Endothelial cell of umbilical vein (primary cell): ENCODE results near the gene MPC1L. TPM values are rescaled to one million over a fixed set of nuclear protein-coding genes. Genes with fewer than 3 reads are reported as not detected.
"Not testable (repeated sequence)": the region's sequence is repeated elsewhere in the genome, so short reads cannot be mapped to it uniquely, and the experiment has no call there.

Source experiments
- BruUV-seq: library from RNA; stranded (reverse); fragments of 400-500 nt; replicated peaks from 2 replicates; lab custom pipeline; 2021; lab: Mats Ljungman, UMichigan
- CTCF ChIA-PET: fragments of 300-600, 350-600 bp; sonication (Branson Sonifier 250); formaldehyde crosslinking; loops from one replicate; lab custom pipeline; 2021; ENCODE audit warnings: antibody characterized with exemption, inconsistent platforms; lab: Charles Lee
- POLR2A ChIA-PET: fragments of 300-600, 350-600 bp; sonication (Branson Sonifier 250); formaldehyde crosslinking; loops from one replicate; lab custom pipeline; 2021; ENCODE audit warnings: antibody characterized with exemption, inconsistent platforms; lab: Charles Lee
- DNase-seq: peaks from one replicate; pipeline ENCODE4 v3.0.0-alpha.2; 2011; ENCODE audit warnings: low read depth, low spot score
- FAIRE-seq: peaks from 2 replicates; lab custom pipeline; 2011; peaks lifted over from hg19 to GRCh38; lab: Jason Lieb, UNC
- H2AFZ ChIP-seq: 2 replicates; pipeline ENCODE4 v1.6.0; 2012; ENCODE audit warnings: low read depth, low read length, control low read depth, inconsistent platforms
- H3K27ac ChIP-seq: 2 replicates; pipeline ENCODE4 v1.5.1; 2011; ENCODE audit warnings: low read depth, mild to moderate bottlenecking, control low read depth, low read length, moderate library complexity; ENCODE audit not compliant: insufficient read depth
- H3K27me3 ChIP-seq, 2 experiments: 2 replicates each; pipeline versions ENCODE4 v1.6.0 to v1.6.1; 2011; ENCODE audit warnings: low read length in 2 of 2, mixed read lengths in 1 of 2; ENCODE audit not compliant: control insufficient read depth in 2 of 2, insufficient read depth in 2 of 2
- H3K36me3 ChIP-seq, 2 experiments: 2 replicates in 1 of 2; 3 replicates in 1 of 2; pipeline ENCODE4 v1.5.1; 2011; ENCODE audit warnings: low read length in 2 of 2, mild to moderate bottlenecking in 1 of 2, moderate library complexity in 1 of 2; ENCODE audit not compliant: control insufficient read depth in 2 of 2, insufficient read depth in 2 of 2; ENCODE audit errors: extremely low read depth in 1 of 2
- H3K4me1 ChIP-seq: 3 replicates; pipeline ENCODE4 v1.5.1; 2011; ENCODE audit warnings: mild to moderate bottlenecking, low read length; ENCODE audit not compliant: control insufficient read depth, insufficient read depth; ENCODE audit errors: extremely low read depth
- H3K4me2 ChIP-seq: 2 replicates; pipeline ENCODE4 v1.6.1; 2011; ENCODE audit warnings: low read length, control low read depth, mixed read lengths; ENCODE audit not compliant: insufficient read depth
- H3K4me3 ChIP-seq, 3 experiments: fragments of 200-600 bp in 1 of 3; sonication (generic), shearing (Covaris generic) in 1 of 3; replicated peaks in 1 of 3; 2 replicates each; pipeline ENCODE4 v1.5.1; 2011 to 2016; ENCODE audit warnings: control low read depth in 3 of 3, low read length in 3 of 3, mild to moderate bottlenecking in 2 of 3, inconsistent platforms in 1 of 3, low read depth in 1 of 3, moderate library complexity in 1 of 3; ENCODE audit not compliant: insufficient read depth in 1 of 3
- H3K79me2 ChIP-seq: 2 replicates; pipeline ENCODE4 v1.6.0; 2012; ENCODE audit warnings: low read length, inconsistent platforms; ENCODE audit not compliant: control insufficient read depth, insufficient read depth
- H3K9ac ChIP-seq: replicated peaks from 2 replicates; pipeline ENCODE3; 2011; ENCODE audit warnings: low read length, control low read depth; ENCODE audit not compliant: insufficient read depth; ENCODE audit errors: extremely low read depth
- H3K9me1 ChIP-seq: replicated peaks from 3 replicates; pipeline ENCODE4 v1.6.0; 2011; ENCODE audit warnings: mild to moderate bottlenecking, low read length; ENCODE audit not compliant: control insufficient read depth, insufficient read depth; ENCODE audit errors: extremely low read depth
- H3K9me3 ChIP-seq: replicated peaks from 2 replicates; pipeline ENCODE4 v1.5.1; 2012; ENCODE audit warnings: low read length, inconsistent platforms; ENCODE audit not compliant: control insufficient read depth, insufficient read depth
- H4K20me1 ChIP-seq: replicated peaks from 2 replicates; pipeline ENCODE3; 2011; ENCODE audit warnings: mild to moderate bottlenecking, low read length; ENCODE audit not compliant: control insufficient read depth, insufficient read depth; ENCODE audit errors: extremely low read depth
- CTCF ChIP-seq, 2 donors: IDR thresholded peaks; 1 replicate in 1 of 2; 2 replicates in 1 of 2; pipeline ENCODE4 v1.5.1; 2011; ENCODE audit warnings: low read length in 2 of 2, mild to moderate bottlenecking in 2 of 2, moderate library complexity in 2 of 2, control low read depth in 1 of 2, inconsistent platforms in 1 of 2, low read depth in 1 of 2; ENCODE audit not compliant: insufficient read depth in 1 of 2; ENCODE audit errors: extremely low read depth in 1 of 2
- EZH2 ChIP-seq: IDR thresholded peaks from 2 replicates; pipeline ENCODE4 v1.6.1; 2012; ENCODE audit warnings: borderline replicate concordance, low read depth, mild to moderate bottlenecking, moderate library complexity, low read length, inconsistent platforms; ENCODE audit not compliant: severe bottlenecking
- FOS ChIP-seq: IDR thresholded peaks from 2 replicates; pipeline ENCODE4 v1.6.1; 2011; ENCODE audit warnings: mild to moderate bottlenecking, low read length, moderate library complexity, borderline replicate concordance; ENCODE audit not compliant: insufficient read depth
- GATA2 ChIP-seq: IDR thresholded peaks from 2 replicates; pipeline ENCODE4 v1.7.0; 2011; ENCODE audit warnings: low read depth, mild to moderate bottlenecking, moderate library complexity, mixed read lengths, low read length; ENCODE audit not compliant: insufficient read length, insufficient read depth
- JUN ChIP-seq: IDR thresholded peaks from 2 replicates; pipeline ENCODE4 v1.6.1; 2011; ENCODE audit warnings: borderline replicate concordance, low read depth; ENCODE audit not compliant: insufficient read length, insufficient read depth
- MAX ChIP-seq: IDR thresholded peaks from 2 replicates; pipeline ENCODE4 v1.6.1; 2011; ENCODE audit not compliant: insufficient read depth, insufficient read length
- MYC ChIP-seq: IDR thresholded peaks from one replicate; pipeline ENCODE4 v1.6.1; 2011; ENCODE audit warnings: mild to moderate bottlenecking, low read depth, low read length
- POLR2A ChIP-seq: IDR thresholded peaks from 2 replicates; pipeline ENCODE4 v1.6.1; 2012; ENCODE audit warnings: low read depth, mild to moderate bottlenecking, control low read depth, low read length
- POLR2AphosphoS5 ChIP-seq: IDR thresholded peaks from 2 replicates; pipeline ENCODE4 v1.6.1; 2012; ENCODE audit warnings: low read depth, mild to moderate bottlenecking, control low read depth, low read length, moderate library complexity; ENCODE audit not compliant: insufficient read depth
- dilution Hi-C: fragments of 300-500 bp; cut with MboI; formaldehyde crosslinking; loops from one replicate; pipeline ENCODE4 v1.15.0; 2019; ENCODE audit warnings: low sequenced_read_pairs; ENCODE audit not compliant: extremely low pct_ligation_motif_present
- intact Hi-C: fragments of 100-400 bp; cut with micrococcal nuclease; formaldehyde crosslinking; loops from one replicate; pipeline ENCODE4 v1.10.0; 2022
- polyA plus RNA-seq, 4 experiments: library from polyadenylated mRNA; depleted of rRNA in 3 of 4; stranded (reverse) in 3 of 4; unstranded in 1 of 4; fragments of >200 nt; gene quantifications; 2 replicates each; pipeline versions ENCODE4 v1.2.1 to v1.2.3, GENCODE V29; 2011 to 2012; ENCODE audit warnings: missing spikeins in 1 of 4
- total RNA-seq: library from RNA; stranded (reverse); gene quantifications from 2 replicates; pipeline ENCODE4 v1.2.3, GENCODE V29; 2021

MPC1L gene
- total and polyA plus RNA-seq, 2 donors (not counting 3 experiments of a cell fraction or from before 2014, with no cell fraction given), result 0.19 TPM; not detected in 1

GRCh38 chrX:40581336-40581920 is 41.8 kb upstream of the MPC1L start:
- dilution Hi-C loops, result no loop called here
- peak overlapping the region; percentile 86 for H3K4me2 ChIP-seq
- no peaks in the 10 kb centered on the region for H3K27me3 ChIP-seq
- peaks cover 10% of the 10 kb centered on the region for H3K4me1 ChIP-seq
- no peaks in the 10 kb centered on the region for H3K9me1 ChIP-seq
- FAIRE-seq, result peak; percentile 71
- H3K9ac ChIP-seq, result peak overlapping the region; percentile 73
- H3K9me3 ChIP-seq, result no peaks in the 10 kb centered on the region
- H3K4me3 ChIP-seq, result peak overlapping the region; percentile 48 to 72 (median 67)
- CTCF ChIA-PET, result interaction anchor here (1.1 to 1.9 kb wide), 2 partner anchors 14 to 37 kb away, joined by 3 to 12 read pairs; no protein-coding TSS in a partner anchor
- BruUV-seq, result no TSS peak
- POLR2A ChIA-PET, result interaction anchor here (0.6 kb wide), 1 partner anchor 14 kb away, joined by 3 read pairs; no protein-coding TSS in a partner anchor
- TF ChIP-seq EZH2, result no peak
- TF ChIP-seq JUN, result no peak
- TF ChIP-seq GATA2, result no peak
- no peak for TF ChIP-seq POLR2A
- no peak for TF ChIP-seq MAX
- no peak for TF ChIP-seq POLR2AphosphoS5
- no peak for TF ChIP-seq FOS
- TF ChIP-seq CTCF (IDR thresholded peaks at IDR 0.05; ENCODE audit: extremely low read depth in 1 of 2, insufficient read depth in 1 of 2, low read depth in 1 of 2, low read length in 2 of 2), result no peak
- TF ChIP-seq MYC, result no peak
- no peaks in the 10 kb centered on the region for H4K20me1 ChIP-seq
- intact Hi-C loops, result loop anchor here (2.0 kb wide), 1 partner anchor 63 kb away; no protein-coding TSS in a partner anchor
- peak; percentile 13 for DNase-seq
- H3K27ac ChIP-seq, result peak overlapping the region; percentile 19
- H3K36me3 ChIP-seq, result no peaks in the 10 kb centered on the region
- peak overlapping the region; percentile 64 for H2AFZ ChIP-seq
- peaks cover 29% of the 10 kb centered on the region for H3K79me2 ChIP-seq

- H3K4me2 ChIP-seq, intact Hi-C loops, H3K36me3 ChIP-seq, POLR2A ChIA-PET, BruUV-seq, dilution Hi-C loops, DNase-seq, H3K9me1 ChIP-seq, H3K4me3 ChIP-seq, CTCF ChIA-PET, H2AFZ ChIP-seq, H3K9ac ChIP-seq, H3K9me3 ChIP-seq, H3K27me3 ChIP-seq, H3K27ac ChIP-seq, FAIRE-seq, H3K4me1 ChIP-seq, H4K20me1 ChIP-seq: not testable (repeated sequence)
- peaks cover 29% of the 10 kb centered on the region for H3K79me2 ChIP-seq
Measured at GRCh38 chrX:40582178-40582577, 41.0 kb upstream of the MPC1L start.
